OCI-LY7 (cell line): ENCODE data around the gene LILRA2.

Experiments used
- CTCF ChIP-seq: fragments of 200-600 bp; sonication (generic); conservative IDR thresholded peaks from 2 replicates; pipeline ENCODE4 v1.5.1; 2014; ENCODE audit warnings: mild to moderate bottlenecking, antibody characterized with exemption, low read length, moderate library complexity, mixed read lengths
- EZH2phosphoT487 ChIP-seq: fragments of 200-600 bp; sonication (generic); IDR thresholded peaks from 2 replicates; pipeline ENCODE4 v1.6.1; 2018; ENCODE audit warnings: low read depth, borderline replicate concordance, mild to moderate bottlenecking, mixed run types, antibody characterized with exemption, low read length, moderate library complexity, mixed read lengths

GRCh38 chr19:54560881-54561385, 12.7 kb upstream of the LILRA2 start:
- no peak for TF ChIP-seq CTCF
- TF ChIP-seq EZH2phosphoT487, result no peak
